Measurements from ENCODE around the gene RBM38. TPM values are rescaled to one million over a fixed set of nuclear protein-coding genes. Genes with fewer than 3 reads are reported as not detected.
A peak's percentile ranks its signal among the peaks of the same experiment; 100 is the strongest.

RBM38 gene
- total and polyA plus RNA-seq, 2 of the 13 experiments (the other 11 are each of a cell fraction or from before 2014, with no cell fraction given), result 24.2 to 34.2 TPM

DNA sequence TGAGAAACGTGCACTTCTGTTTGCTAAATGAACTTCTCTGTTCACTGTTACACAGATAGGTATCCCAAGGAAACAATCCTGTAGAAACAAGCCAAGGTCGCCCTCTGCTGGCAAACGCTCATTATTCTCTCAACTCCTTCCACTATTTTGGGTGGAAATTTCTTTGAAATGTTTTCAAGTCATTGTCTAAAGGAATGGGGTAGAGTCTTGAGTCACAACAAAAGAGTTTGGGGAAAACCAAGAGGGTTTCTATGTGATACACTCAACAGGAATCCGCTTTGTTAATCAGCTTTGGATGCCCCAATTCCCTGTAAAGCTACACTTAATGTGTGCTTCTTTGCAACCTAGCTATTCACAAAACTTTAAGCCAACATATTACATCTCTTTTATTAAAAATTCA is 44.7 kb upstream of the RBM38 start (continued):
- TF ChIP-seq GLMP (CRISPR knock-in tag; IDR thresholded peaks at IDR 0.05; ENCODE audit: borderline replicate concordance) (no peak), ZZZ3 (CRISPR knock-in tag; IDR thresholded peaks at IDR 0.05; ENCODE audit: borderline replicate concordance) (no peak), TBP (CRISPR knock-in tag; IDR thresholded peaks at IDR 0.05) (no peak), SMC3 (IDR thresholded peaks at IDR 0.05; ENCODE audit: low read length) (peak; percentile 97), AGO2 (optimal IDR thresholded peaks at IDR 0.05; ENCODE audit: low read depth, low read length) (no peak), ZSCAN5A (CRISPR knock-in tag; IDR thresholded peaks at IDR 0.05; ENCODE audit: borderline replicate concordance) (no peak), CTCF (CRISPR knock-in tag; IDR thresholded peaks at IDR 0.05) (peak; percentile 90), ZNF138 (CRISPR knock-in tag; IDR thresholded peaks at IDR 0.05; ENCODE audit: low read depth) (no peak), ZSCAN9 (CRISPR knock-in tag; IDR thresholded peaks at IDR 0.05; ENCODE audit: borderline replicate concordance) (peak; percentile 42; the same call in 1 of the 2 replicates), ZNF264 (CRISPR knock-in tag; IDR thresholded peaks at IDR 0.05) (no peak), NAIF1 (CRISPR knock-in tag; IDR thresholded peaks at IDR 0.05; ENCODE audit: borderline replicate concordance) (no peak), POLR2AphosphoS5 (IDR thresholded peaks at IDR 0.05; ENCODE audit: low read depth, low read length) (no peak), RCOR2 (CRISPR knock-in tag; IDR thresholded peaks at IDR 0.05) (no peak)
- TF ChIP-seq, protein P1, sequence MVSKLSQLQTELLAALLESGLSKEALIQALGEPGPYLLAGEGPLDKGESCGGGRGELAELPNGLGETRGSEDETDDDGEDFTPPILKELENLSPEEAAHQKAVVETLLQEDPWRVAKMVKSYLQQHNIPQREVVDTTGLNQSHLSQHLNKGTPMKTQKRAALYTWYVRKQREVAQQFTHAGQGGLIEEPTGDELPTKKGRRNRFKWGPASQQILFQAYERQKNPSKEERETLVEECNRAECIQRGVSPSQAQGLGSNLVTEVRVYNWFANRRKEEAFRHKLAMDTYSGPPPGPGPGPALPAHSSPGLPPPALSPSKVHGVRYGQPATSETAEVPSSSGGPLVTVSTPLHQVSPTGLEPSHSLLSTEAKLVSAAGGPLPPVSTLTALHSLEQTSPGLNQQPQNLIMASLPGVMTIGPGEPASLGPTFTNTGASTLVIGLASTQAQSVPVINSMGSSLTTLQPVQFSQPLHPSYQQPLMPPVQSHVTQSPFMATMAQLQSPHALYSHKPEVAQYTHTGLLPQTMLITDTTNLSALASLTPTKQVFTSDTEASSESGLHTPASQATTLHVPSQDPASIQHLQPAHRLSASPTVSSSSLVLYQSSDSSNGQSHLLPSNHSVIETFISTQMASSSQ (IDR thresholded peaks at IDR 0.05; ENCODE audit: low read depth), result no peak
- TF ChIP-seq, protein P1 (CRISPR knock-in tag; IDR thresholded peaks at IDR 0.05; ENCODE audit: borderline replicate concordance), result no peak
- TF ChIP-seq, protein P2, sequence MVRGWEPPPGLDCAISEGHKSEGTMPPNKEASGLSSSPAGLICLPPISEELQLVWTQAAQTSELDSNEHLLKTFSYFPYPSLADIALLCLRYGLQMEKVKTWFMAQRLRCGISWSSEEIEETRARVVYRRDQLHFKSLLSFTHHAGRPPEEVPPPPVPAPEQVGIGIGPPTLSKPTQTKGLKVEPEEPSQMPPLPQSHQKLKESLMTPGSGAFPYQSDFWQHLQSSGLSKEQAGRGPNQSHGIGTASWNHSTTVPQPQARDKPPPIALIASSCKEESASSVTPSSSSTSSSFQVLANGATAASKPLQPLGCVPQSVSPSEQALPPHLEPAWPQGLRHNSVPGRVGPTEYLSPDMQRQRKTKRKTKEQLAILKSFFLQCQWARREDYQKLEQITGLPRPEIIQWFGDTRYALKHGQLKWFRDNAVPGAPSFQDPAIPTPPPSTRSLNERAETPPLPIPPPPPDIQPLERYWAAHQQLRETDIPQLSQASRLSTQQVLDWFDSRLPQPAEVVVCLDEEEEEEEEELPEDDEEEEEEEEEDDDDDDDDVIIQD (CRISPR knock-in tag; IDR thresholded peaks at IDR 0.05; ENCODE audit: low read depth), result no peak
